G401 (cell line): ENCODE data around the gene CFAP52. TPM values are rescaled to one million over a fixed set of nuclear protein-coding genes. Genes with fewer than 3 reads are reported as not detected.
"Not testable (repeated sequence)": the region's sequence is repeated elsewhere in the genome, so short reads cannot be mapped to it uniquely, and the experiment has no call there.

ENCODE experiments used
- DNase-seq: peaks from one replicate; pipeline ENCODE4 v3.0.0-alpha.2; 2015; ENCODE audit warnings: low spot score
- in situ Hi-C: cut with HindIII; loops from 2 replicates; pipeline ENCODE4 v1.10.0; 2016; ENCODE audit warnings: low sequenced_read_pairs, mixed read lengths
- total RNA-seq: library from RNA; depleted of rRNA; stranded (reverse); fragments of >200 nt; shearing (Covaris generic); gene quantifications from 2 replicates; pipeline ENCODE4 v1.2.3, GENCODE V29; 2014

Gene CFAP52
- total RNA-seq, 1 experiment from 2014 or later = not detected

- no peak for DNase-seq
- in situ Hi-C loops = no loop called here
These were observed 60.1 kb downstream of the CFAP52 start for GRCh38 chr17:9636501-9636900.

DNA sequence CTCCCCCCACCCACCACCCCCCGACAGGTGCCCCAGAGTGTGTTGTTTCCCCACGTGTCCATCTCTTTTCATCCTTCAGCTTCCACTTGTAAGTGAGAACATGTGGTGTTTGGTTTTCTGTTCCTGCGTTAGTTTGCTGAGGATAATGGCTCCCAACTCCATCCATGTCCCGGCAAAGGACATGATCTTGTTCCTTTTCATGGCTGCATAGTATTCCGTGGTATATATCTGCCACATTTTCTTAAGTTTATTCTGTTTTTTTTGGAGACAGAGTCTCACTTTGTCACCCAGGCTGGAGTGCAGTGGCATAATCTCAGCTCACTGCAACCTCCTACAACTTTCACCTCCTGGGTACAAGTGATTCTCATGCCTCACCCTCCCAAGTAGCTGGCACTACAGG lies 63.9 kb downstream of the CFAP52 start:
- in situ Hi-C loops, DNase-seq: not testable (repeated sequence)

GRCh38 chr17:9643611-9644010 lies 67.2 kb downstream of the CFAP52 start:
- DNase-seq = no peak
- in situ Hi-C loops = no loop called here

DNA sequence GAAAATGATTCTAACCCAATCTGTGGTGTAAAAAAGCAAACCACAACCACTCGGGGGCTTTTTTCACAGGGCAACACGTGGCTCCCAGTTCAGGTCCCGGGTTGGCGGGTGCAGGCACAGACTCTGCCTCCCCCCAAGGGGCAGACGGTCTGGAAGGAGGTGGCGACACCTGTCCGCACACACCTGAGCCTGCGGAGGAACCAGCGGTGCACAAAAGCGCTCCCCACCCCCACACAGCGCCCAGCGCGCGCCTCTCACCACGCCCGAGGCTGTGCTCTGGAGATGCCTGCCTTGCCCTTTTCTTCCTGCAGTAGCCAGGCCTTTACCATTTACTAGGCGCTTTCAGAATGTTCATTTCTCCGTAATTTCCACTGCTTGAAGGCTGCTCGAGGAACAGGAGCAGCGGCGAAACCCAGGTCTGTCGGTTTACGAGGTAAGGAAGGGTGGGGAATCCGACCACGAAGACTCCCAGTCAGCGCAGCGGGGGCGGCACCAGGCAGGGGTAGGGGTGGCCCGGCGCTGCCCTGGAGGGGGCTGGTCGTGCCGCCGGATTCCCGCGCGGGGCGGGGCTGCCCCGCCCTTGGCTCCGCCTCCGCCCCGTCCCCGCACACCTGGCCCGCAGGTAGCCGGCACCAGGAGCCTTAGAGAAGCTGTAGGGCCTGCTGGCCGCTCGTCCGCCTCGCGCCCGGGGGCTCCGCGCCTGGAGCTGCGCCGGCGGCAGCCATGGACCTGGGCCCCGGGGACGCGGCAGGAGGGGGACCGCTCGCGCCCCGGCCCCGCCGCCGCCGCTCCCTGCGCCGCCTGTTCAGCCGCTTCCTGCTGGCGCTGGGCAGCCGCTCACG lies 68.7 kb downstream of the CFAP52 start, which contains the start of gene USP43:
TSS of gene USP43 (plus strand) at position 608 of the 842 bp plus-strand sequence. CDS start at position 724, 116 bp downstream.
- in situ Hi-C loops = no loop called here

GRCh38 chr17:9645851-9646545 lies 69.6 kb downstream of the CFAP52 start:
- in situ Hi-C loops = no loop called here
- peak; percentile 6 for DNase-seq

More for the DNA sequence above, 68.7 kb downstream of the CFAP52 start, which contains the start of gene USP43:
- peak; percentile 13 for DNase-seq

- in situ Hi-C loops = no loop called here
- DNase-seq = peak; percentile 17
These were observed 70.1 kb downstream of the CFAP52 start for GRCh38 chr17:9646546-9646885.

DNA sequence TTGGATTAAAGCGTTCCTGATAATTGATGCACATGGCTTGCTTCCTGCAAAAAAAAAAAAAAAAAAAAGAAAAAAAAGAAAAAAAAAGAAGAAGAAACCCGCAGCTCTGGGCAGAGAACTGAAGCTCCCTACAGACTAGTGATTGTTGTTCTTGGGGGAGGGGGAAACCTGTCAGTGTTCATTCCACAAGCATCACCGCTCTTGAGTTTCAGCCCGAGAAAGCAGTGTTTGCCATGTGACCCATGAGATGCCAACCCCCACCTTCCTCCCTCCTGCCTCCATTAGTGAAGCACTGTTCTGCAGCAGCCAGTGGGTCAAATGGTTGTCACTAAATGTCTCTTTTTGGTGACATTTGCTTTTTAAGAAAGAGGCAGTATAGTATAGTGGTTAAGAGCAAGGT lies 70.6 kb downstream of the CFAP52 start:
- in situ Hi-C loops = no loop called here
- DNase-seq = peak; percentile 23

GRCh38 chr17:9648521-9649110 lies 72.2 kb downstream of the CFAP52 start:
- DNase-seq = no peak
- in situ Hi-C loops = no loop called here

GRCh38 chr17:9658593-9659211 lies 82.3 kb downstream of the CFAP52 start:
- in situ Hi-C loops = no loop called here
- peak; percentile 17 for DNase-seq

- no peak for DNase-seq
- in situ Hi-C loops = no loop called here
These were observed 84.6 kb downstream of the CFAP52 start for GRCh38 chr17:9661027-9661426.

- DNase-seq, in situ Hi-C loops: not testable (repeated sequence)
These were observed 87.1 kb downstream of the CFAP52 start for GRCh38 chr17:9663511-9663910.

DNA sequence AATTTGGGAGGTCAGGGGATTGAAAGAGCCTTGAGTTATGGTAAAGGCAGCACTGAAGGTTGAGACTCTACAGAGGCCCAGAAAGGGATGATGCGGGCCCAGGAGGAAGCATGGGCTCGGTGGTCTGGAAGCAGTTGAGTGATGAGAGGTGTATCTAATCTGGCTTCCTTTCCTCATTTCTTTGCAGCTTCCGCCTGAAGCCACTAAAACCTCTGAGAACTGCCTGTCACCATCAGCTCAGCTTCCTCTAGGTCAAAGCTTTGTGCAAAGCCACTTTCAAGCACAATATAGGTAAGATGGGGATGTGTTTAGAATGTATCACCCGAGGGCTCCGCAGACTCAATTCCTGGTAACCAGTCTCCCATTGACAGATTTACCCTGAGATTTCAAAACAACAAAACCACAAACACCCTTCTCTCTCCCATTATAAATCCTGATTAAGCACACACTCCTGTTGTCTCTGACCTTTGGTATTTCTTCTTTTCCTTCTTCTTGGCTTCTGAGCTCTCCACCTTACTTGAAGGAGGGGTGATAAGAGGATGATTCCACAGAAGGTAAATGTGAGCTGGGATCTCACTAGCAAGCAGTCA lies 90.1 kb downstream of the CFAP52 start:
- in situ Hi-C loops = loop anchor here (5.0 kb wide), 1 partner anchor 56 kb away; no protein-coding TSS in a partner anchor
- DNase-seq = no peak

GRCh38 chr17:9668517-9668916 lies 92.1 kb downstream of the CFAP52 start:
- in situ Hi-C loops = loop anchor here (5.0 kb wide), 1 partner anchor 54 kb away; no protein-coding TSS in a partner anchor
- no peak for DNase-seq

DNA sequence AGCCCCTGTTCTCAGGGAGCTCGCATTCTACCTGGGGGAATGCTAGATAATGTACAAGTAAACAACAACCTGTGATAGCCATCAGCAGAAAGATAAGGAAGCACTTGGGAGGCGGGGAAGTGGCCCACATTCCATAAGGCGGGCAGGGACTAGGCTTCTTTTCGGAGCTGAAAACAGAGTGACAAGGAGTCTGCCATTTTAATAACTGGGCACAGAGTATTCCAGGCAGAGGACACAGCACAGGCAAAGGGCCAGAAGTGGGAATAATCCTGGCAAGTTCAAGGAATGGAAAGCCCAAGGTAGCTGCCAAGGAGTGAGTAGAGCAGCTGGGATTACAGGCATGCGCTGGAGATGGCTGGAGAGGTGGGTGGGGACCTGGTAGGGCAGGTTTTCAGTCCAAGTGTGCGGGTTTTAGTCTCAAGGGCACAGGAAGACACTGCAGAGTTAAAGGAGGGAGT lies 93.1 kb downstream of the CFAP52 start:
- in situ Hi-C loops = loop anchor here (5.0 kb wide), 1 partner anchor 53 kb away; no protein-coding TSS in a partner anchor
- no peak for DNase-seq

DNA sequence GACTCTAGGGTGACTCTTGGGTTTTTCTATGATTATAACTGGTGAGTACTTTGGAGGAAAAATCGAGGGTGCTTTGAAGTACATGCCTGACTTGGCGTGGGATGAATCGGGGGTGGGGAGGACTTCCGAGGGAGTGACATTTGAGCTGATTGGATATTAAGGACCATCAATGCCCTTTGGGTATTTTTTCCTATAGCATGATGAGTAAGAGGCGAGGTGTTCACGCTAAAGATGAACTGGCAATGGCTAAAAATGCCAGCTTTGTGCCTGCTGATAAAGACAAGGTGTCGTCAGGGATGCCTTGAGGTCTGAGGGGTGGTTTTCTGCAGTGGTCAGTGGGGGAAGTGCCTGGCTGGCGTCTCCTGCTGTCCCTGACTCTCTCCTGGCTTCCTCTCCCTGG lies 94.2 kb downstream of the CFAP52 start:
- in situ Hi-C loops = no loop called here
- DNase-seq = no peak

- in situ Hi-C loops = no loop called here
- DNase-seq = no peak
These were observed 95.1 kb downstream of the CFAP52 start for GRCh38 chr17:9671559-9671958.

- in situ Hi-C loops = no loop called here
These were observed 95.8 kb downstream of the CFAP52 start for GRCh38 chr17:9672266-9672665.

DNA sequence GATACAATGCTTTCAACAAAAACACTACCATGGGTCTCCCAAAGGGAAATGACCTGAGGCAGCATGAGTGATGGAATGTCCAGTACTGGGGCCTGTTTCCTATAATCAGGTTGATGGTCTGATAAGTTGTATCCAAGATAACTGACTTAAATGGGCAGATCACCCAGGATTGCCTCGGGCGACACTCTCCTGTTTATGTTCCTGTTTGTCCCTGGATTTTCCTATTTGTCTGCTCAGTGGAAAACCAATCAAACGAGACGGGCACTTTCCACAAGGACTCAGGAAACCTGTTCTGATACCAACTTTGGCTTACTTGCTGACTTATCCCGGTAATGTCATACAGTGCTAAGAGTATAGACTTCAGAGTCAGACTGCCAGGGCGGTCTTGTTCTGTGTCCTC lies 96.2 kb downstream of the CFAP52 start:
- in situ Hi-C loops = no loop called here

More at GRCh38 chr17:9672266-9672665, 95.8 kb downstream of the CFAP52 start:
- DNase-seq = no peak

DNA sequence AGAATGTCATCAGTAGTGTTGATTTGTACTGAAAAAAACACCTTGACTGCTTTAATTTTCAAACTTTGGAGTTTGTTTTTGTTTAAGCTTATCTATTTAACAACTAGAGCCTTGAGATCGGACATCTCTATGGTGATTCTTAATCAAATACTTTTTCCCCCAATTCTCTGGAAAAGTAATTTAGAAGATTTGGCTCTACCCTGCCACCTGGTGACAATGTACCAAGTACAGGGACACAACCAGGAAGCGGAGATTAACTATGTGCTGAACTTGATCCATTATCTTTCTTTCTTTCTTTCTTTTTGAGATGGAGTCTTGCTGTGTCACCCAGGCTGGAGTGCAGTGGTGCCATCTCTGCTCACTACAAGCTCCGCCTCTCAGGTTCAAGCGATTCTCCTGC lies 99.6 kb downstream of the CFAP52 start:
- DNase-seq = no peak
- in situ Hi-C loops = no loop called here

More for the DNA sequence above, 96.2 kb downstream of the CFAP52 start:
- no peak for DNase-seq
